SK-N-SH treated with all-trans-retinoic acid at 6 μM for 48 hours (cell line): Measurements from ENCODE around the gene RAI14.

Source experiments
- ARNTL ChIP-seq: fragments of 450-650 bp; formaldehyde crosslinking; IDR thresholded peaks from 2 replicates; pipeline ENCODE4 v1.5.0; 2020; ENCODE audit warnings: low read depth, mild to moderate bottlenecking, moderate library complexity, borderline replicate concordance
- BACH2 ChIP-seq: fragments of 250-450 bp; sonication (Bioruptor Pico); IDR thresholded peaks from 2 replicates; pipeline ENCODE4 v1.9.0; 2021; ENCODE audit warnings: mild to moderate bottlenecking, borderline replicate concordance
- ISL1 ChIP-seq: fragments of 250-450 bp; sonication (Bioruptor Pico); IDR thresholded peaks from 2 replicates; pipeline ENCODE4 v2.1.2; 2022; ENCODE audit warnings: mild to moderate bottlenecking, moderate library complexity
- PATZ1 ChIP-seq: fragments of 250-450 bp; sonication (Bioruptor Pico); IDR thresholded peaks from 2 replicates; pipeline ENCODE4 v1.8.0; 2020; ENCODE audit warnings: mild to moderate bottlenecking, moderate library complexity, borderline replicate concordance
- PPARA ChIP-seq: fragments of 250-450 bp; sonication (Bioruptor Pico); IDR thresholded peaks from 2 replicates; pipeline ENCODE4 v1.5.0; 2020; ENCODE audit warnings: mild to moderate bottlenecking, borderline replicate concordance
- ZFP3 ChIP-seq: fragments of 250-450 bp; sonication (Bioruptor Pico); IDR thresholded peaks from 2 replicates; pipeline ENCODE4 v1.5.0; 2020; ENCODE audit warnings: mild to moderate bottlenecking, moderate library complexity
- TF ChIP-seq, protein P1 (sequence below): fragments of 250-450 bp; sonication (Bioruptor Pico); IDR thresholded peaks from 2 replicates; pipeline ENCODE4 v1.8.0; 2021; ENCODE audit warnings: low read depth, mild to moderate bottlenecking, moderate library complexity, borderline replicate concordance
- TF ChIP-seq, protein P2 (sequence below): fragments of 250-450 bp; sonication (Bioruptor Pico); IDR thresholded peaks from 2 replicates; pipeline ENCODE4 v1.5.1; 2020; ENCODE audit warnings: low read depth, mild to moderate bottlenecking, moderate library complexity
- TF ChIP-seq, protein P3 (sequence below): fragments of 250-450 bp; sonication (Bioruptor Pico); IDR thresholded peaks from 2 replicates; pipeline ENCODE4 v1.5.0; 2020; ENCODE audit warnings: mild to moderate bottlenecking, moderate library complexity

- no peak for TF ChIP-seq ISL1
- TF ChIP-seq, protein P1, sequence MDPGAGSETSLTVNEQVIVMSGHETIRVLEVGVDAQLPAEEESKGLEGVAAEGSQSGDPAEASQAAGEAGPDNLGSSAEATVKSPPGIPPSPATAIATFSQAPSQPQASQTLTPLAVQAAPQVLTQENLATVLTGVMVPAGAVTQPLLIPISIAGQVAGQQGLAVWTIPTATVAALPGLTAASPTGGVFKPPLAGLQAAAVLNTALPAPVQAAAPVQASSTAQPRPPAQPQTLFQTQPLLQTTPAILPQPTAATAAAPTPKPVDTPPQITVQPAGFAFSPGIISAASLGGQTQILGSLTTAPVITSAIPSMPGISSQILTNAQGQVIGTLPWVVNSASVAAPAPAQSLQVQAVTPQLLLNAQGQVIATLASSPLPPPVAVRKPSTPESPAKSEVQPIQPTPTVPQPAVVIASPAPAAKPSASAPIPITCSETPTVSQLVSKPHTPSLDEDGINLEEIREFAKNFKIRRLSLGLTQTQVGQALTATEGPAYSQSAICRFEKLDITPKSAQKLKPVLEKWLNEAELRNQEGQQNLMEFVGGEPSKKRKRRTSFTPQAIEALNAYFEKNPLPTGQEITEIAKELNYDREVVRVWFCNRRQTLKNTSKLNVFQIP (CRISPR knock-in tag): no peak
- TF ChIP-seq, protein P2, sequence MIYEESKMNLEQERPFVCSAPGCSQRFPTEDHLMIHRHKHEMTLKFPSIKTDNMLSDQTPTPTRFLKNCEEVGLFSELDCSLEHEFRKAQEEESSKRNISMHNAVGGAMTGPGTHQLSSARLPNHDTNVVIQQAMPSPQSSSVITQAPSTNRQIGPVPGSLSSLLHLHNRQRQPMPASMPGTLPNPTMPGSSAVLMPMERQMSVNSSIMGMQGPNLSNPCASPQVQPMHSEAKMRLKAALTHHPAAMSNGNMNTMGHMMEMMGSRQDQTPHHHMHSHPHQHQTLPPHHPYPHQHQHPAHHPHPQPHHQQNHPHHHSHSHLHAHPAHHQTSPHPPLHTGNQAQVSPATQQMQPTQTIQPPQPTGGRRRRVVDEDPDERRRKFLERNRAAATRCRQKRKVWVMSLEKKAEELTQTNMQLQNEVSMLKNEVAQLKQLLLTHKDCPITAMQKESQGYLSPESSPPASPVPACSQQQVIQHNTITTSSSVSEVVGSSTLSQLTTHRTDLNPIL: no peak
- TF ChIP-seq ZFP3 (CRISPR knock-in tag): no peak
- no peak for TF ChIP-seq PPARA (CRISPR knock-in tag)
- TF ChIP-seq ARNTL (CRISPR knock-in tag): no peak
- TF ChIP-seq PATZ1: no peak
- TF ChIP-seq BACH2 (CRISPR knock-in tag): no peak
- TF ChIP-seq, protein P3, sequence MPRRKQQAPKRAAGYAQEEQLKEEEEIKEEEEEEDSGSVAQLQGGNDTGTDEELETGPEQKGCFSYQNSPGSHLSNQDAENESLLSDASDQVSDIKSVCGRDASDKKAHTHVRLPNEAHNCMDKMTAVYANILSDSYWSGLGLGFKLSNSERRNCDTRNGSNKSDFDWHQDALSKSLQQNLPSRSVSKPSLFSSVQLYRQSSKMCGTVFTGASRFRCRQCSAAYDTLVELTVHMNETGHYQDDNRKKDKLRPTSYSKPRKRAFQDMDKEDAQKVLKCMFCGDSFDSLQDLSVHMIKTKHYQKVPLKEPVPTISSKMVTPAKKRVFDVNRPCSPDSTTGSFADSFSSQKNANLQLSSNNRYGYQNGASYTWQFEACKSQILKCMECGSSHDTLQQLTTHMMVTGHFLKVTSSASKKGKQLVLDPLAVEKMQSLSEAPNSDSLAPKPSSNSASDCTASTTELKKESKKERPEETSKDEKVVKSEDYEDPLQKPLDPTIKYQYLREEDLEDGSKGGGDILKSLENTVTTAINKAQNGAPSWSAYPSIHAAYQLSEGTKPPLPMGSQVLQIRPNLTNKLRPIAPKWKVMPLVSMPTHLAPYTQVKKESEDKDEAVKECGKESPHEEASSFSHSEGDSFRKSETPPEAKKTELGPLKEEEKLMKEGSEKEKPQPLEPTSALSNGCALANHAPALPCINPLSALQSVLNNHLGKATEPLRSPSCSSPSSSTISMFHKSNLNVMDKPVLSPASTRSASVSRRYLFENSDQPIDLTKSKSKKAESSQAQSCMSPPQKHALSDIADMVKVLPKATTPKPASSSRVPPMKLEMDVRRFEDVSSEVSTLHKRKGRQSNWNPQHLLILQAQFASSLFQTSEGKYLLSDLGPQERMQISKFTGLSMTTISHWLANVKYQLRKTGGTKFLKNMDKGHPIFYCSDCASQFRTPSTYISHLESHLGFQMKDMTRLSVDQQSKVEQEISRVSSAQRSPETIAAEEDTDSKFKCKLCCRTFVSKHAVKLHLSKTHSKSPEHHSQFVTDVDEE (CRISPR knock-in tag): no peak
Measured at GRCh38 chr5:34719029-34719428, 62.9 kb downstream of the RAI14 start.
